GM12878 (cell line): ENCODE results near the gene LGALS8. TPM values are rescaled to one million over a fixed set of nuclear protein-coding genes. Genes with fewer than 3 reads are reported as not detected.

ENCODE experiments used
- ATAC-seq: fragments of 200-7000 bp; cut with Tn5 transposase; 3 replicates; pipeline ENCODE4 v1.9.1; 2020; ENCODE audit warnings: mild to moderate bottlenecking, moderate library complexity
- BruUV-seq: library from RNA; stranded (reverse); fragments of 400-500 nt; replicated peaks from 2 replicates; lab custom pipeline; 2021; lab: Mats Ljungman, UMichigan
- CTCF ChIA-PET: fragments of 300-600 bp; sonication (Branson Sonifier 250); formaldehyde crosslinking; extraction: SDS; loops from one replicate; lab custom pipeline; 2021; ENCODE audit warnings: inconsistent platforms; lab: Yijun Ruan, JAX
- POLR2A ChIA-PET: fragments of 350-600 bp; formaldehyde crosslinking; extraction: SDS; loops from one replicate; lab custom pipeline; 2021; ENCODE audit warnings: inconsistent platforms; lab: Charles Lee
- RAD21 ChIA-PET: fragments of 300-600 bp; sonication (Branson Sonifier 250); formaldehyde crosslinking; loops from one replicate; lab custom pipeline; 2023; ENCODE audit warnings: antibody characterized with exemption; ENCODE audit not compliant: unreplicated experiment; lab: Charles Lee
- SMC1A ChIA-PET: fragments of 300-600 bp; sonication (Branson Sonifier 250); formaldehyde crosslinking; loops from one replicate; lab custom pipeline; 2023; ENCODE audit not compliant: unreplicated experiment, uncharacterized antibody; lab: Charles Lee
- DNase-seq: peaks from one replicate; pipeline ENCODE4 v3.0.0-alpha.2; 2011; ENCODE audit warnings: low read depth, low spot score
- FAIRE-seq: peaks from 3 replicates; lab custom pipeline; 2011; peaks lifted over from hg19 to GRCh38; lab: Jason Lieb, UNC
- H2AFZ ChIP-seq: 2 replicates; pipeline ENCODE4 v1.6.0; 2011; ENCODE audit warnings: low read depth, low read length, control low read depth; ENCODE audit not compliant: control insufficient read depth
- H3K27ac ChIP-seq: 2 replicates; pipeline ENCODE4 v1.5.1; 2011; ENCODE audit warnings: control low read depth; ENCODE audit not compliant: control insufficient read depth, insufficient read depth
- H3K27me3 ChIP-seq, 2 experiments: replicated peaks in 1 of 2; 2 replicates each; pipeline versions ENCODE4 v1.6.0 to v1.6.1; 2011; ENCODE audit warnings: low read length in 1 of 2; ENCODE audit not compliant: control insufficient read depth in 2 of 2, insufficient read depth in 2 of 2
- H3K36me3 ChIP-seq, 2 experiments: 2 replicates each; pipeline ENCODE4 v1.5.1; 2011; ENCODE audit warnings: low read length in 1 of 2; ENCODE audit not compliant: control insufficient read depth in 2 of 2, insufficient read depth in 2 of 2
- H3K4me1 ChIP-seq: 2 replicates; pipeline ENCODE4 v1.6.1; 2011; ENCODE audit warnings: mild to moderate bottlenecking, low read length, moderate library complexity, mixed read lengths; ENCODE audit not compliant: control insufficient read depth, insufficient read depth
- H3K4me2 ChIP-seq: 2 replicates; pipeline ENCODE4 v1.6.0; 2011; ENCODE audit warnings: control low read depth; ENCODE audit not compliant: control insufficient read depth, insufficient read depth
- H3K4me3 ChIP-seq: fragments of 200-600 bp; sonication (generic); 2 replicates; pipeline ENCODE4 v1.5.1; 2016
- H3K79me2 ChIP-seq: 2 replicates; pipeline ENCODE4 v1.6.0; 2011; ENCODE audit warnings: low read length; ENCODE audit not compliant: control insufficient read depth, insufficient read depth
- H3K9ac ChIP-seq: 2 replicates; pipeline ENCODE4 v1.8.0; 2011; ENCODE audit warnings: low read length, control low read depth, mixed read lengths; ENCODE audit not compliant: control insufficient read depth, insufficient read depth
- H3K9me3 ChIP-seq: replicated peaks from 3 replicates; pipeline ENCODE4 v1.5.1; 2011; ENCODE audit warnings: mild to moderate bottlenecking, low read length; ENCODE audit not compliant: control insufficient read depth, insufficient read depth
- H4K20me1 ChIP-seq: 2 replicates; pipeline ENCODE4 v1.6.0; 2011; ENCODE audit not compliant: control insufficient read depth, insufficient read depth
- CBX3 ChIP-seq: fragments of 200-600 bp; sonication (generic); IDR thresholded peaks from 2 replicates; pipeline ENCODE4 v1.6.1; 2016; ENCODE audit warnings: low read depth, borderline replicate concordance
- HDGF ChIP-seq: fragments of 450-650 bp; IDR thresholded peaks from 2 replicates; pipeline ENCODE4 v1.6.1; 2016; ENCODE audit warnings: antibody characterized with exemption
- KAT2A ChIP-seq: conservative IDR thresholded peaks from 2 replicates; pipeline ENCODE4 v1.6.1; 2011; ENCODE audit warnings: low read depth, low read length; ENCODE audit not compliant: control insufficient read depth
- KLF5 ChIP-seq: fragments of 450-650 bp; IDR thresholded peaks from 2 replicates; pipeline ENCODE4 v1.6.1; 2014; ENCODE audit warnings: mild to moderate bottlenecking; ENCODE audit not compliant: partially characterized antibody
- MEF2B ChIP-seq: fragments of 450-650 bp; IDR thresholded peaks from 2 replicates; pipeline ENCODE4 v1.6.1; 2018; ENCODE audit warnings: mild to moderate bottlenecking, moderate library complexity; ENCODE audit not compliant: partially characterized antibody, poor library complexity, severe bottlenecking
- SRF ChIP-seq, 2 experiments: IDR thresholded peaks; 2 replicates each; pipeline ENCODE4 v1.6.1; 2011; ENCODE audit warnings: low read depth in 2 of 2, low read length in 2 of 2, mild to moderate bottlenecking in 1 of 2, moderate library complexity in 1 of 2
- WGBS: methylation state at CpG from one replicate; pipeline ENCODE4 v1.1.6; 2016; ENCODE audit warnings: low lambda C conversion rate; ENCODE audit not compliant: insufficient replicate concordance, insufficient coverage; ENCODE audit errors: missing lambda C conversion rate; 5-methylcytosine and 5-hydroxymethylcytosine counted together
- in situ Hi-C: fragments of 300-500 bp; cut with MboI; formaldehyde crosslinking; loops from 9 replicates; pipeline ENCODE4 v1.14.3; 2018; ENCODE audit warnings: mixed read lengths
- intact Hi-C: fragments of 100-400 bp; cut with micrococcal nuclease; formaldehyde crosslinking; loops from one replicate; pipeline ENCODE4 v1.14.2; 2022; ENCODE audit not compliant: unreplicated experiment
- polyA plus RNA-seq, 11 experiments: library from polyadenylated mRNA; depleted of rRNA in 4 of 11; unstranded in 6 of 11; stranded (reverse) in 5 of 11; fragments of >200 nt; fragmentation: Nextera tagmentation in 4 of 11; fragmentation: Illumina TruSeq in 1 of 11; extraction: Ambion mirVana in 4 of 11; extraction: Trizol in 1 of 11; gene quantifications; 1 replicate in 1 of 11; 2 replicates in 10 of 11; pipeline versions ENCODE4 v1.2.1 to v1.2.3, GENCODE V29; 2011 to 2016; ENCODE audit warnings: inconsistent platforms in 2 of 11, missing spikeins in 2 of 11, low read depth in 1 of 11
- total RNA-seq, 4 experiments: library from RNA; depleted of rRNA in 3 of 4; stranded (reverse); fragments of >200 nt in 3 of 4; fragmentation: Illumina TruSeq in 1 of 4; extraction: Trizol in 1 of 4; gene quantifications; 2 replicates each; pipeline versions ENCODE4 v1.2.1 to v1.2.3, GENCODE V29; 2013 to 2021
- TF ChIP-seq, protein P1 (sequence below): fragments of 450-650 bp; formaldehyde crosslinking; IDR thresholded peaks from 2 replicates; pipeline ENCODE4 v1.4.0; 2022; ENCODE audit warnings: mild to moderate bottlenecking, moderate library complexity
- TF ChIP-seq, protein P2 (sequence below): fragments of 150-350 bp; IDR thresholded peaks from 2 replicates; pipeline ENCODE4 v1.6.1; 2016; ENCODE audit warnings: low read depth, low read length
- TF ChIP-seq, protein P3 (sequence below): IDR thresholded peaks from 2 replicates; pipeline ENCODE4 v1.6.1; 2012; ENCODE audit warnings: low read depth, low read length, improper control_type of control experiment

The LGALS8 gene
- total and polyA plus RNA-seq, 10 of the 15 experiments (the other 5 are each of a cell fraction or from before 2014, with no cell fraction given): 15.4 to 86.5 (median 19.2) TPM

DNA sequence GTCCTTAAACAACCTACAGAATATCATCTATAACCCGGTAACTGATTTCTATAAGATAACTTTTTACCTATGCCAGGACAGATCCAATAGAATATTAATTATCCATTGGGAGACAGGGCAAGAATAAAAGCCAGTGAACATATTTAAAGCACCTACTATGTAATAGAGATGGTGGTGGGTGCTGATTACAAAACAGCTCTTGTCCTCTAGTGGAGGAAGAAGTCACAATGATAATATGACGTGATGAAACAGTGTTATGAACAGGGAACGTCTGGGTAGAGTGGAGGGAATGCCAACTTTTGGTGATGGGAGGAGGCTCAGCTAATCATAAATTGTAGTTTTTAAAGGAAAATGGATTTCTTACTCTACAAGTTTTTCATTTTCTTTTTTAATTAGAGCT lies 2.3 kb downstream of the LGALS8 start:
- H3K4me3 ChIP-seq: no peak overlapping the region
- no peaks in the 10 kb centered on the region for H3K9me3 ChIP-seq
- SMC1A ChIA-PET: interaction anchor here (0.9 to 1.7 kb wide), 3 partner anchors 9 to 31 kb away, joined by 3 to 4 read pairs (median 4); no protein-coding TSS in a partner anchor
- no peak overlapping the region for H3K27ac ChIP-seq
- intact Hi-C loops (no loop called here), in situ Hi-C loops (no loop called here)
- CTCF ChIA-PET: interaction anchor here (1.0 to 1.4 kb wide), 3 partner anchors 9 to 422 kb away, joined by 3 to 4 read pairs (median 3); no protein-coding TSS in a partner anchor
- peaks cover 7% of the 10 kb centered on the region for H3K79me2 ChIP-seq
- H3K4me1 ChIP-seq: no peaks in the 10 kb centered on the region
- BruUV-seq: no TSS peak
- TF ChIP-seq HDGF: no peak
- TF ChIP-seq SRF (IDR thresholded peaks at IDR 0.05; ENCODE audit: low read depth in 2 of 2, low read length in 2 of 2): no peak
- TF ChIP-seq KAT2A: no peak
- TF ChIP-seq KLF5: no peak
- TF ChIP-seq MEF2B: no peak
- peaks cover 0 to 7% of the 10 kb centered on the region in 2 experiments; a peak in 1 of 4 replicates for H3K36me3 ChIP-seq
- H4K20me1 ChIP-seq: no peaks in the 10 kb centered on the region
- H2AFZ ChIP-seq: no peak overlapping the region
- 82% methylated on average over 3 of the region's 3 CpGs for WGBS
- no peak overlapping the region for H3K9ac ChIP-seq
- POLR2A ChIA-PET: interaction anchor here (0.5 to 1.0 kb wide), 3 partner anchors 10 to 419 kb away, joined by 3 to 4 read pairs (median 3); no protein-coding TSS in a partner anchor
- ATAC-seq (no peak), DNase-seq (no peak), FAIRE-seq (no peak)
- RAD21 ChIA-PET: no interaction called here
- H3K4me2 ChIP-seq: no peak overlapping the region
- H3K27me3 ChIP-seq: no peaks in the 10 kb centered on the region

DNA sequence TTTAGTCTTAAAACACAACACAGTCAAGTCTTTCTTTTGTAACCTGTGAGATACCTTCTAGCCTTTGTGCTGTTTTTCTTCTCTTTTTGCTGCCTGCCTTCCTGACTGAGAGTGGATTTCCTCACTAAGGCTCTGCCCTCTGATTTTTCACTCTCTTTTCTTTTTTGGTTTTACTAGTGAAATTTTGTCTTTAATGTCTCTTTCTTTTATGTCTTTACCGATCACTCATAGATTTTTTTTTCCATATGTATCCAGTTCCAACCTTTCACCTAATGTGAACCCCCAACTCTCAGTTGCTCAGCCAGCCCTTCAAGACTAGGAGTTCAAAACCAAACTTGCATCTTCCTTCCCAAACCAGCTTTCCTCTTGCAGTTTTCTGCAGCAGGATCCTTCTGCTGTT lies 6.5 kb downstream of the LGALS8 start:
- in situ Hi-C loops: no loop called here
- RAD21 ChIA-PET: no interaction called here
- Histone ChIP-seq H3K9me3 (no peaks in the 10 kb centered on the region), H3K36me3 (peaks cover 0 to 7% of the 10 kb centered on the region in 2 experiments; a peak in 1 of 4 replicates), H3K27ac (no peak overlapping the region), H3K27me3 (no peaks in the 10 kb centered on the region), H2AFZ (no peak overlapping the region), H3K4me1 (peaks cover 9% of the 10 kb centered on the region), H3K79me2 (no peaks in the 10 kb centered on the region), H3K9ac (no peak overlapping the region), H3K4me3 (no peak overlapping the region), H4K20me1 (no peaks in the 10 kb centered on the region), H3K4me2 (no peak overlapping the region)
- ATAC-seq (no peak), DNase-seq (no peak), FAIRE-seq (no peak)
- intact Hi-C loops: no loop called here
- POLR2A ChIA-PET: no interaction called here
- SMC1A ChIA-PET: interaction anchor here (1.0 kb wide), 1 partner anchor 10 kb away, joined by 3 read pairs; no protein-coding TSS in a partner anchor
- TF ChIP-seq, protein P1, sequence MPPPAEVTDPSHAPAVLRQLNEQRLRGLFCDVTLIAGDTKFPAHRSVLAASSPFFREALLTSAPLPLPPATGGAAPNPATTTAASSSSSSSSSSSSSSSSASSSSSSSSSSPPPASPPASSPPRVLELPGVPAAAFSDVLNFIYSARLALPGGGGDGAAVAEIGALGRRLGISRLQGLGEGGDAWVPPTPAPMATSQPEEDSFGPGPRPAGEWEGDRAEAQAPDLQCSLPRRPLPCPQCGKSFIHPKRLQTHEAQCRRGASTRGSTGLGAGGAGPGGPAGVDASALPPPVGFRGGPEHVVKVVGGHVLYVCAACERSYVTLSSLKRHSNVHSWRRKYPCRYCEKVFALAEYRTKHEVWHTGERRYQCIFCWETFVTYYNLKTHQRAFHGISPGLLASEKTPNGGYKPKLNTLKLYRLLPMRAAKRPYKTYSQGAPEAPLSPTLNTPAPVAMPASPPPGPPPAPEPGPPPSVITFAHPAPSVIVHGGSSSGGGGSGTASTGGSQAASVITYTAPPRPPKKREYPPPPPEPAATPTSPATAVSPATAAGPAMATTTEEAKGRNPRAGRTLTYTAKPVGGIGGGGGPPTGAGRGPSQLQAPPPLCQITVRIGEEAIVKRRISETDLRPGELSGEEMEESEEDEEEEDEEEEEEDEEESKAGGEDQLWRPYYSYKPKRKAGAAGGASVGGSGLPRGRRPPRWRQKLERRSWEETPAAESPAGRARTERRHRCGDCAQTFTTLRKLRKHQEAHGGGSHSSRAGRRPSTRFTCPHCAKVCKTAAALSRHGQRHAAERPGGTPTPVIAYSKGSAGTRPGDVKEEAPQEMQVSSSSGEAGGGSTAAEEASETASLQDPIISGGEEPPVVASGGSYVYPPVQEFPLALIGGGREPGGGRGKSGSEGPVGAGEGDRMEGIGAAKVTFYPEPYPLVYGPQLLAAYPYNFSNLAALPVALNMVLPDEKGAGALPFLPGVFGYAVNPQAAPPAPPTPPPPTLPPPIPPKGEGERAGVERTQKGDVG (CRISPR knock-in tag): no peak
- TF ChIP-seq, protein P2, sequence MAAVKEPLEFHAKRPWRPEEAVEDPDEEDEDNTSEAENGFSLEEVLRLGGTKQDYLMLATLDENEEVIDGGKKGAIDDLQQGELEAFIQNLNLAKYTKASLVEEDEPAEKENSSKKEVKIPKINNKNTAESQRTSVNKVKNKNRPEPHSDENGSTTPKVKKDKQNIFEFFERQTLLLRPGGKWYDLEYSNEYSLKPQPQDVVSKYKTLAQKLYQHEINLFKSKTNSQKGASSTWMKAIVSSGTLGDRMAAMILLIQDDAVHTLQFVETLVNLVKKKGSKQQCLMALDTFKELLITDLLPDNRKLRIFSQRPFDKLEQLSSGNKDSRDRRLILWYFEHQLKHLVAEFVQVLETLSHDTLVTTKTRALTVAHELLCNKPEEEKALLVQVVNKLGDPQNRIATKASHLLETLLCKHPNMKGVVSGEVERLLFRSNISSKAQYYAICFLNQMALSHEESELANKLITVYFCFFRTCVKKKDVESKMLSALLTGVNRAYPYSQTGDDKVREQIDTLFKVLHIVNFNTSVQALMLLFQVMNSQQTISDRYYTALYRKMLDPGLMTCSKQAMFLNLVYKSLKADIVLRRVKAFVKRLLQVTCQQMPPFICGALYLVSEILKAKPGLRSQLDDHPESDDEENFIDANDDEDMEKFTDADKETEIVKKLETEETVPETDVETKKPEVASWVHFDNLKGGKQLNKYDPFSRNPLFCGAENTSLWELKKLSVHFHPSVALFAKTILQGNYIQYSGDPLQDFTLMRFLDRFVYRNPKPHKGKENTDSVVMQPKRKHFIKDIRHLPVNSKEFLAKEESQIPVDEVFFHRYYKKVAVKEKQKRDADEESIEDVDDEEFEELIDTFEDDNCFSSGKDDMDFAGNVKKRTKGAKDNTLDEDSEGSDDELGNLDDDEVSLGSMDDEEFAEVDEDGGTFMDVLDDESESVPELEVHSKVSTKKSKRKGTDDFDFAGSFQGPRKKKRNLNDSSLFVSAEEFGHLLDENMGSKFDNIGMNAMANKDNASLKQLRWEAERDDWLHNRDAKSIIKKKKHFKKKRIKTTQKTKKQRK: no peak
- no peak for TF ChIP-seq CBX3
- TF ChIP-seq, protein P3, sequence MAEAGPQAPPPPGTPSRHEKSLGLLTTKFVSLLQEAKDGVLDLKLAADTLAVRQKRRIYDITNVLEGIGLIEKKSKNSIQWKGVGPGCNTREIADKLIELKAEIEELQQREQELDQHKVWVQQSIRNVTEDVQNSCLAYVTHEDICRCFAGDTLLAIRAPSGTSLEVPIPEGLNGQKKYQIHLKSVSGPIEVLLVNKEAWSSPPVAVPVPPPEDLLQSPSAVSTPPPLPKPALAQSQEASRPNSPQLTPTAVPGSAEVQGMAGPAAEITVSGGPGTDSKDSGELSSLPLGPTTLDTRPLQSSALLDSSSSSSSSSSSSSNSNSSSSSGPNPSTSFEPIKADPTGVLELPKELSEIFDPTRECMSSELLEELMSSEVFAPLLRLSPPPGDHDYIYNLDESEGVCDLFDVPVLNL: no peak
- 63% methylated on average over 1 of the region's 1 CpG for WGBS
- CTCF ChIA-PET: no interaction called here
- no TSS peak for BruUV-seq
